ENCODE results near the gene DNTT. TPM values are rescaled to one million over a fixed set of nuclear protein-coding genes. Genes with fewer than 3 reads are reported as not detected.
A peak's percentile ranks its signal among the peaks of the same experiment; 100 is the strongest.

Gene DNTT
- total and polyA plus RNA-seq, 2 experiments from 2014 or later, result not detected

DNA sequence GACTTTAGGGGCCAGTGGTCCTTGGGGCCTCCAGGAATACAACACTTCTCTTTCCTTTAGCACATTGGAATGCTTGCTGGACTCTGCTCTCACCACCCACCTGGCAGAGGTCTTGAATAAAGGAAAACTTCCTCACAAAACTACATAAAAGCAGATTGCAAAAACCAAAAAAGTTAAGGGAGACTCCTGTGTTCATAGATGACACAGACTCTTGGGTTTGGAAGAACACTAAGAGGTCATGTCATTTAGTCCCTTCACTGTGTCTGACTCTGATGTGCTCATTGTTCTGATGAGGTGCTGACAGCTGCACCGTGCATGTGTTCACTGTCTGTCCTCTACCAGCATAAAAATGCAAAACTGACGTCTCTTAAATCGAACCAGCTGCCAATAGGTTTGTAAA lies 44.2 kb upstream of the DNTT start:
- H3K4me2 ChIP-seq, result no peak overlapping the region
- ATAC-seq (no peak), DNase-seq (ENCODE audit: low spot score) (no peak)
- Mint-ChIP-seq H3K9me3 (no peaks in the 10 kb centered on the region), H3K36me3 (ENCODE audit: low read depth) (no peaks in the 10 kb centered on the region), H3K4me3 (no peak overlapping the region), H3K27ac (no peak overlapping the region), H3K4me1 (peaks cover 12% of the 10 kb centered on the region), H3K27me3 (ENCODE audit: insufficient read depth, low read depth, poor library complexity) (peaks cover 2% of the 10 kb centered on the region)
- no peaks in the 10 kb centered on the region for H3K36me3 ChIP-seq (ENCODE audit: insufficient read depth)
- no peaks in the 10 kb centered on the region for H3K27me3 ChIP-seq (ENCODE audit: insufficient read depth)
- no peaks in the 10 kb centered on the region for H4K20me1 ChIP-seq (replicated peaks; ENCODE audit: insufficient read depth)
- no peak overlapping the region for H3K27ac ChIP-seq (ENCODE audit: low read depth)
- H3K4me3 ChIP-seq, result no peak overlapping the region
- H3K9me2 ChIP-seq (ENCODE audit: insufficient read depth), result no peaks in the 10 kb centered on the region
- H3K79me2 ChIP-seq (replicated peaks; ENCODE audit: insufficient read depth), result no peaks in the 10 kb centered on the region
- H3F3A ChIP-seq (replicated peaks; ENCODE audit: low read depth), result no peaks in the 10 kb centered on the region
- H3K4me1 ChIP-seq (ENCODE audit: insufficient read depth), result peaks cover 5% of the 10 kb centered on the region; the same call in 1 of the 2 replicates
- TF ChIP-seq NANOG (IDR thresholded peaks at IDR 0.05; ENCODE audit: borderline replicate concordance) (no peak), ZNF331 (CRISPR knock-in tag; IDR thresholded peaks at IDR 0.05; ENCODE audit: low read depth) (no peak), CREB1 (CRISPR knock-in tag; IDR thresholded peaks at IDR 0.05; ENCODE audit: low read depth) (no peak), POLR2AphosphoS5 (IDR thresholded peaks at IDR 0.05; ENCODE audit: low read depth) (no peak), JUNB (IDR thresholded peaks at IDR 0.05; ENCODE audit: unreplicated experiment) (no peak), STAT1 (IDR thresholded peaks at IDR 0.05; ENCODE audit: unreplicated experiment) (no peak), ZNF114 (CRISPR knock-in tag; IDR thresholded peaks at IDR 0.05) (no peak), EZH2 (IDR thresholded peaks at IDR 0.05; ENCODE audit: low read depth, unreplicated experiment) (no peak)
- TF ChIP-seq, protein P1, sequence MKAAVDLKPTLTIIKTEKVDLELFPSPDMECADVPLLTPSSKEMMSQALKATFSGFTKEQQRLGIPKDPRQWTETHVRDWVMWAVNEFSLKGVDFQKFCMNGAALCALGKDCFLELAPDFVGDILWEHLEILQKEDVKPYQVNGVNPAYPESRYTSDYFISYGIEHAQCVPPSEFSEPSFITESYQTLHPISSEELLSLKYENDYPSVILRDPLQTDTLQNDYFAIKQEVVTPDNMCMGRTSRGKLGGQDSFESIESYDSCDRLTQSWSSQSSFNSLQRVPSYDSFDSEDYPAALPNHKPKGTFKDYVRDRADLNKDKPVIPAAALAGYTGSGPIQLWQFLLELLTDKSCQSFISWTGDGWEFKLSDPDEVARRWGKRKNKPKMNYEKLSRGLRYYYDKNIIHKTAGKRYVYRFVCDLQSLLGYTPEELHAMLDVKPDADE (IDR thresholded peaks at IDR 0.05), result no peak
- TF ChIP-seq, protein P2, sequence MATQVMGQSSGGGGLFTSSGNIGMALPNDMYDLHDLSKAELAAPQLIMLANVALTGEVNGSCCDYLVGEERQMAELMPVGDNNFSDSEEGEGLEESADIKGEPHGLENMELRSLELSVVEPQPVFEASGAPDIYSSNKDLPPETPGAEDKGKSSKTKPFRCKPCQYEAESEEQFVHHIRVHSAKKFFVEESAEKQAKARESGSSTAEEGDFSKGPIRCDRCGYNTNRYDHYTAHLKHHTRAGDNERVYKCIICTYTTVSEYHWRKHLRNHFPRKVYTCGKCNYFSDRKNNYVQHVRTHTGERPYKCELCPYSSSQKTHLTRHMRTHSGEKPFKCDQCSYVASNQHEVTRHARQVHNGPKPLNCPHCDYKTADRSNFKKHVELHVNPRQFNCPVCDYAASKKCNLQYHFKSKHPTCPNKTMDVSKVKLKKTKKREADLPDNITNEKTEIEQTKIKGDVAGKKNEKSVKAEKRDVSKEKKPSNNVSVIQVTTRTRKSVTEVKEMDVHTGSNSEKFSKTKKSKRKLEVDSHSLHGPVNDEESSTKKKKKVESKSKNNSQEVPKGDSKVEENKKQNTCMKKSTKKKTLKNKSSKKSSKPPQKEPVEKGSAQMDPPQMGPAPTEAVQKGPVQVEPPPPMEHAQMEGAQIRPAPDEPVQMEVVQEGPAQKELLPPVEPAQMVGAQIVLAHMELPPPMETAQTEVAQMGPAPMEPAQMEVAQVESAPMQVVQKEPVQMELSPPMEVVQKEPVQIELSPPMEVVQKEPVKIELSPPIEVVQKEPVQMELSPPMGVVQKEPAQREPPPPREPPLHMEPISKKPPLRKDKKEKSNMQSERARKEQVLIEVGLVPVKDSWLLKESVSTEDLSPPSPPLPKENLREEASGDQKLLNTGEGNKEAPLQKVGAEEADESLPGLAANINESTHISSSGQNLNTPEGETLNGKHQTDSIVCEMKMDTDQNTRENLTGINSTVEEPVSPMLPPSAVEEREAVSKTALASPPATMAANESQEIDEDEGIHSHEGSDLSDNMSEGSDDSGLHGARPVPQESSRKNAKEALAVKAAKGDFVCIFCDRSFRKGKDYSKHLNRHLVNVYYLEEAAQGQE (IDR thresholded peaks at IDR 0.05; ENCODE audit: unreplicated experiment), result no peak
- TF ChIP-seq, protein P3, sequence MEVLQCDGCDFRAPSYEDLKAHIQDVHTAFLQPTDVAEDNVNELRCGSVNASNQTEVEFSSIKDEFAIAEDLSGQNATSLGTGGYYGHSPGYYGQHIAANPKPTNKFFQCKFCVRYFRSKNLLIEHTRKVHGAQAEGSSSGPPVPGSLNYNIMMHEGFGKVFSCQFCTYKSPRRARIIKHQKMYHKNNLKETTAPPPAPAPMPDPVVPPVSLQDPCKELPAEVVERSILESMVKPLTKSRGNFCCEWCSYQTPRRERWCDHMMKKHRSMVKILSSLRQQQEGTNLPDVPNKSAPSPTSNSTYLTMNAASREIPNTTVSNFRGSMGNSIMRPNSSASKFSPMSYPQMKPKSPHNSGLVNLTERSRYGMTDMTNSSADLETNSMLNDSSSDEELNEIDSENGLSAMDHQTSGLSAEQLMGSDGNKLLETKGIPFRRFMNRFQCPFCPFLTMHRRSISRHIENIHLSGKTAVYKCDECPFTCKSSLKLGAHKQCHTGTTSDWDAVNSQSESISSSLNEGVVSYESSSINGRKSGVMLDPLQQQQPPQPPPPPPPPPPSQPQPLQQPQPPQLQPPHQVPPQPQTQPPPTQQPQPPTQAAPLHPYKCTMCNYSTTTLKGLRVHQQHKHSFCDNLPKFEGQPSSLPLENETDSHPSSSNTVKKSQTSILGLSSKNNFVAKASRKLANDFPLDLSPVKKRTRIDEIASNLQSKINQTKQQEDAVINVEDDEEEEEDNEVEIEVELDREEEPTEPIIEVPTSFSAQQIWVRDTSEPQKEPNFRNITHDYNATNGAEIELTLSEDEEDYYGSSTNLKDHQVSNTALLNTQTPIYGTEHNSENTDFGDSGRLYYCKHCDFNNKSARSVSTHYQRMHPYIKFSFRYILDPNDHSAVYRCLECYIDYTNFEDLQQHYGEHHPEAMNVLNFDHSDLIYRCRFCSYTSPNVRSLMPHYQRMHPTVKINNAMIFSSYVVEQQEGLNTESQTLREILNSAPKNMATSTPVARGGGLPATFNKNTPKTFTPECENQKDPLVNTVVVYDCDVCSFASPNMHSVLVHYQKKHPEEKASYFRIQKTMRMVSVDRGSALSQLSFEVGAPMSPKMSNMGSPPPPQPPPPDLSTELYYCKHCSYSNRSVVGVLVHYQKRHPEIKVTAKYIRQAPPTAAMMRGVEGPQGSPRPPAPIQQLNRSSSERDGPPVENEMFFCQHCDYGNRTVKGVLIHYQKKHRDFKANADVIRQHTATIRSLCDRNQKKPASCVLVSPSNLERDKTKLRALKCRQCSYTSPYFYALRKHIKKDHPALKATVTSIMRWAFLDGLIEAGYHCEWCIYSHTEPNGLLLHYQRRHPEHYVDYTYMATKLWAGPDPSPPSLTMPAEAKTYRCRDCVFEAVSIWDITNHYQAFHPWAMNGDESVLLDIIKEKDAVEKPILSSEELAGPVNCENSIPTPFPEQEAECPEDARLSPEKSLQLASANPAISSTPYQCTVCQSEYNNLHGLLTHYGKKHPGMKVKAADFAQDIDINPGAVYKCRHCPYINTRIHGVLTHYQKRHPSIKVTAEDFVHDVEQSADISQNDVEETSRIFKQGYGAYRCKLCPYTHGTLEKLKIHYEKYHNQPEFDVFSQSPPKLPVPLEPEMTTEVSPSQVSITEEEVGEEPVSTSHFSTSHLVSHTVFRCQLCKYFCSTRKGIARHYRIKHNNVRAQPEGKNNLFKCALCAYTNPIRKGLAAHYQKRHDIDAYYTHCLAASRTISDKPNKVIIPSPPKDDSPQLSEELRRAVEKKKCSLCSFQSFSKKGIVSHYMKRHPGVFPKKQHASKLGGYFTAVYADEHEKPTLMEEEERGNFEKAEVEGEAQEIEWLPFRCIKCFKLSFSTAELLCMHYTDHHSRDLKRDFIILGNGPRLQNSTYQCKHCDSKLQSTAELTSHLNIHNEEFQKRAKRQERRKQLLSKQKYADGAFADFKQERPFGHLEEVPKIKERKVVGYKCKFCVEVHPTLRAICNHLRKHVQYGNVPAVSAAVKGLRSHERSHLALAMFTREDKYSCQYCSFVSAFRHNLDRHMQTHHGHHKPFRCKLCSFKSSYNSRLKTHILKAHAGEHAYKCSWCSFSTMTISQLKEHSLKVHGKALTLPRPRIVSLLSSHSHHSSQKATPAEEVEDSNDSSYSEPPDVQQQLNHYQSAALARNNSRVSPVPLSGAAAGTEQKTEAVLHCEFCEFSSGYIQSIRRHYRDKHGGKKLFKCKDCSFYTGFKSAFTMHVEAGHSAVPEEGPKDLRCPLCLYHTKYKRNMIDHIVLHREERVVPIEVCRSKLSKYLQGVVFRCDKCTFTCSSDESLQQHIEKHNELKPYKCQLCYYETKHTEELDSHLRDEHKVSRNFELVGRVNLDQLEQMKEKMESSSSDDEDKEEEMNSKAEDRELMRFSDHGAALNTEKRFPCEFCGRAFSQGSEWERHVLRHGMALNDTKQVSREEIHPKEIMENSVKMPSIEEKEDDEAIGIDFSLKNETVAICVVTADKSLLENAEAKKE (CRISPR knock-in tag; IDR thresholded peaks at IDR 0.05), result no peak
- peak overlapping the region; percentile 52; the same call in 1 of the 2 replicates for H2AFZ ChIP-seq

All from GM23338 (cell line).